HepG2 (cell line): ENCODE results near the gene CCNB2. TPM values are rescaled to one million over a fixed set of nuclear protein-coding genes. Genes with fewer than 3 reads are reported as not detected.

Experiments
- KAT8 ChIP-seq: IDR thresholded peaks from 2 replicates; pipeline ENCODE4 v1.6.1; 2016; ENCODE audit warnings: missing genetic modification reagents, missing compliant biosample characterization
- KDM5B ChIP-seq: sonication (generic); formaldehyde crosslinking; IDR thresholded peaks from 2 replicates; pipeline ENCODE4 v1.4.0; 2020; ENCODE audit warnings: missing genetic modification reagents, mild to moderate bottlenecking, borderline replicate concordance
- NFKB2 ChIP-seq: sonication (generic); formaldehyde crosslinking; IDR thresholded peaks from 2 replicates; pipeline ENCODE4 v1.4.0; 2020; ENCODE audit warnings: missing genetic modification reagents, borderline replicate concordance
- PCBP1 ChIP-seq: fragments of 200-400 bp; formaldehyde crosslinking; IDR thresholded peaks from 2 replicates; pipeline ENCODE4 v1.6.1; 2017; ENCODE audit warnings: mild to moderate bottlenecking, low read depth, low read length, borderline replicate concordance
- SMAD1 ChIP-seq: sonication (generic); formaldehyde crosslinking; IDR thresholded peaks from 2 replicates; pipeline ENCODE4 v1.4.0; 2020; ENCODE audit warnings: missing genetic modification reagents, low read depth, mild to moderate bottlenecking, borderline replicate concordance
- ZNF749 ChIP-seq: sonication (generic); formaldehyde crosslinking; IDR thresholded peaks from 2 replicates; pipeline ENCODE4 v1.8.0; 2022; ENCODE audit warnings: mild to moderate bottlenecking, missing genetic modification reagents, moderate library complexity, borderline replicate concordance
- ZSCAN25 ChIP-seq: sonication (generic); formaldehyde crosslinking; IDR thresholded peaks from 2 replicates; pipeline ENCODE4 v1.8.0; 2022; ENCODE audit warnings: mild to moderate bottlenecking, missing genetic modification reagents
- polyA plus RNA-seq, 8 experiments: library from polyadenylated mRNA; depleted of rRNA in 3 of 8; stranded (reverse) in 7 of 8; unstranded in 1 of 8; fragments of >200 nt; fragmentation: Illumina TruSeq in 4 of 8; extraction: Trizol in 4 of 8; gene quantifications; 2 replicates each; pipeline versions ENCODE4 v1.2.1 to v1.2.3, GENCODE V29; 2011 to 2016; ENCODE audit warnings: low read depth in 4 of 8, missing spikeins in 1 of 8, mixed read lengths in 1 of 8; ENCODE audit not compliant: insufficient read depth in 1 of 8
- total RNA-seq, 5 experiments: library from RNA; depleted of rRNA; stranded (reverse); fragments of >200 nt; fragmentation: Illumina TruSeq; extraction: Trizol; gene quantifications; 2 replicates each; pipeline ENCODE4 v1.2.3, GENCODE V29; 2016; ENCODE audit warnings: low read depth in 1 of 5
- TF ChIP-seq, protein P1 (sequence below): sonication (generic); formaldehyde crosslinking; IDR thresholded peaks from 2 replicates; pipeline ENCODE4 v1.4.0; 2020; ENCODE audit warnings: missing genetic modification reagents
- TF ChIP-seq, protein P2 (sequence below): sonication (generic); formaldehyde crosslinking; IDR thresholded peaks from 2 replicates; pipeline ENCODE4 v1.9.0; 2022; ENCODE audit warnings: missing genetic modification reagents, mild to moderate bottlenecking, borderline replicate concordance
- TF ChIP-seq, protein P3 (sequence below): sonication (generic); formaldehyde crosslinking; IDR thresholded peaks from 2 replicates; pipeline ENCODE4 v1.4.0; 2020; ENCODE audit warnings: missing genetic modification reagents
- TF ChIP-seq, protein P4 (sequence below): sonication (generic); formaldehyde crosslinking; IDR thresholded peaks from 2 replicates; pipeline ENCODE4 v1.4.0; 2020; ENCODE audit warnings: missing genetic modification reagents
- TF ChIP-seq, protein P5 (sequence below): sonication (generic); formaldehyde crosslinking; IDR thresholded peaks from 2 replicates; pipeline ENCODE4 v1.4.0; 2020; ENCODE audit warnings: missing genetic modification reagents, mild to moderate bottlenecking, borderline replicate concordance
- TF ChIP-seq, protein P6 (sequence below): IDR thresholded peaks from 2 replicates; pipeline ENCODE4 v1.6.1; 2018; ENCODE audit warnings: missing genetic modification reagents, mild to moderate bottlenecking, missing compliant biosample characterization
- TF ChIP-seq, protein P7 (sequence below): sonication (generic); formaldehyde crosslinking; IDR thresholded peaks from 2 replicates; pipeline ENCODE4 v1.5.0; 2020; ENCODE audit warnings: missing genetic modification reagents

The CCNB2 gene
- total and polyA plus RNA-seq, 2 of the 13 experiments (the other 11 are each of a cell fraction or from before 2014, with no cell fraction given): 43.5 to 80.9 TPM

DNA sequence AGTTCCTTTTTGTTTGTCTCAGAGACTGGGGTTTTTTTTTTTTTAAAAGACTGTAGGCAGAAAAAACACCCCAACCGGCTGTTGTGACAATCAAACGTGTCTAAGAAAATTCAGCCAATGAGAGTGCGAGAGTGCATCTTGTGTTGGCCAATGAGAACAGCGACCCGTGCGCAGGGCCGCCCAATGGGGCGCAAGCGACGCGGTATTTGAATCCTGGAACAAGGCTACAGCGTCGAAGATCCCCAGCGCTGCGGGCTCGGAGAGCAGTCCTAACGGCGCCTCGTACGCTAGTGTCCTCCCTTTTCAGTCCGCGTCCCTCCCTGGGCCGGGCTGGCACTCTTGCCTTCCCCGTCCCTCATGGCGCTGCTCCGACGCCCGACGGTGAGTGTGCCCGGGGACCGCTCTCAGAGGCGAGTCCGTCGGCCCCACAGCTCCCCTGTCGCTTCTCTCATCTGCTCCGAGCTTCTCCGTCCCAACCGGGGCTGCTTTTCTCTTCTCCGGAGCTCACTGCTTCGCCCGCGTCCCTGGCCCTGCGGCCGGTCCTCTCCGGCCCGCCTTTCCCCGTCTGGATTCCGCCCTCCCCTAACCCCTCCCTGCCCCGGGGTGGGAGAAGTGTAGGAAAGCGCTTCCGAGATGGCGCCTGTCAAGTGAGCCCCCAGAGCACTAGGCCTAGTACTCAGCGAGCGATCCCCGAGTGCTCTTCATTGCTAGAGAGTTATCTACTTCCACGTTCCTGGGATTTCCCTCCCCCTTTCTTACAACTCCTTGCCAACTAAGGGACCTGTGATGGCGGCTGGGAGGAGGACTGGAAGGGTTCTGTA lies at the start of gene CCNB2 (continued):
- TF ChIP-seq, protein P1, sequence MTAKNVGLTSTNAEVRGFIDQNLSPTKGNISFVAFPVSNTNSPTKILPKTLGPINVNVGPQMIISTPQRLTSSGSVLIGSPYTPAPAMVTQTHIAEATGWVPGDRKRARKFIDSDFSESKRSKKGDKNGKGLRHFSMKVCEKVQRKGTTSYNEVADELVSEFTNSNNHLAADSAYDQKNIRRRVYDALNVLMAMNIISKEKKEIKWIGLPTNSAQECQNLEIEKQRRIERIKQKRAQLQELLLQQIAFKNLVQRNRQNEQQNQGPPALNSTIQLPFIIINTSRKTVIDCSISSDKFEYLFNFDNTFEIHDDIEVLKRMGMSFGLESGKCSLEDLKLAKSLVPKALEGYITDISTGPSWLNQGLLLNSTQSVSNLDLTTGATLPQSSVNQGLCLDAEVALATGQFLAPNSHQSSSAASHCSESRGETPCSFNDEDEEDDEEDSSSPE (CRISPR knock-in tag): peak; percentile 93
- TF ChIP-seq, protein P2, sequence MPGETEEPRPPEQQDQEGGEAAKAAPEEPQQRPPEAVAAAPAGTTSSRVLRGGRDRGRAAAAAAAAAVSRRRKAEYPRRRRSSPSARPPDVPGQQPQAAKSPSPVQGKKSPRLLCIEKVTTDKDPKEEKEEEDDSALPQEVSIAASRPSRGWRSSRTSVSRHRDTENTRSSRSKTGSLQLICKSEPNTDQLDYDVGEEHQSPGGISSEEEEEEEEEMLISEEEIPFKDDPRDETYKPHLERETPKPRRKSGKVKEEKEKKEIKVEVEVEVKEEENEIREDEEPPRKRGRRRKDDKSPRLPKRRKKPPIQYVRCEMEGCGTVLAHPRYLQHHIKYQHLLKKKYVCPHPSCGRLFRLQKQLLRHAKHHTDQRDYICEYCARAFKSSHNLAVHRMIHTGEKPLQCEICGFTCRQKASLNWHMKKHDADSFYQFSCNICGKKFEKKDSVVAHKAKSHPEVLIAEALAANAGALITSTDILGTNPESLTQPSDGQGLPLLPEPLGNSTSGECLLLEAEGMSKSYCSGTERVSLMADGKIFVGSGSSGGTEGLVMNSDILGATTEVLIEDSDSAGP (CRISPR knock-in tag): peak; percentile 84
- 0 out of 2 replicates have a peak, but pooled peaks have one; percentile 28 for TF ChIP-seq SMAD1 (CRISPR knock-in tag)
- TF ChIP-seq ZNF749 (CRISPR knock-in tag): 0 out of 2 replicates have a peak, but pooled peaks have one; percentile 26
- TF ChIP-seq, protein P3, sequence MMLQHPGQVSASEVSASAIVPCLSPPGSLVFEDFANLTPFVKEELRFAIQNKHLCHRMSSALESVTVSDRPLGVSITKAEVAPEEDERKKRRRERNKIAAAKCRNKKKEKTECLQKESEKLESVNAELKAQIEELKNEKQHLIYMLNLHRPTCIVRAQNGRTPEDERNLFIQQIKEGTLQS (CRISPR knock-in tag): 0 out of 2 replicates have a peak, but pooled peaks have one; percentile 43
- TF ChIP-seq, protein P4, sequence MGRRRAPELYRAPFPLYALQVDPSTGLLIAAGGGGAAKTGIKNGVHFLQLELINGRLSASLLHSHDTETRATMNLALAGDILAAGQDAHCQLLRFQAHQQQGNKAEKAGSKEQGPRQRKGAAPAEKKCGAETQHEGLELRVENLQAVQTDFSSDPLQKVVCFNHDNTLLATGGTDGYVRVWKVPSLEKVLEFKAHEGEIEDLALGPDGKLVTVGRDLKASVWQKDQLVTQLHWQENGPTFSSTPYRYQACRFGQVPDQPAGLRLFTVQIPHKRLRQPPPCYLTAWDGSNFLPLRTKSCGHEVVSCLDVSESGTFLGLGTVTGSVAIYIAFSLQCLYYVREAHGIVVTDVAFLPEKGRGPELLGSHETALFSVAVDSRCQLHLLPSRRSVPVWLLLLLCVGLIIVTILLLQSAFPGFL: 0 out of 2 replicates have a peak, but pooled peaks have one; percentile 27
- peak; percentile 64; the same call in 1 of the 2 replicates for TF ChIP-seq NFKB2 (CRISPR knock-in tag)
- 0 out of 2 replicates have a peak, but pooled peaks have one; percentile 37 for TF ChIP-seq PCBP1
- TF ChIP-seq KDM5B (CRISPR knock-in tag): peak; percentile 86; the same call in 1 of the 2 replicates
- TF ChIP-seq KAT8 (CRISPR knock-in tag): no peak
- TF ChIP-seq, protein P5, sequence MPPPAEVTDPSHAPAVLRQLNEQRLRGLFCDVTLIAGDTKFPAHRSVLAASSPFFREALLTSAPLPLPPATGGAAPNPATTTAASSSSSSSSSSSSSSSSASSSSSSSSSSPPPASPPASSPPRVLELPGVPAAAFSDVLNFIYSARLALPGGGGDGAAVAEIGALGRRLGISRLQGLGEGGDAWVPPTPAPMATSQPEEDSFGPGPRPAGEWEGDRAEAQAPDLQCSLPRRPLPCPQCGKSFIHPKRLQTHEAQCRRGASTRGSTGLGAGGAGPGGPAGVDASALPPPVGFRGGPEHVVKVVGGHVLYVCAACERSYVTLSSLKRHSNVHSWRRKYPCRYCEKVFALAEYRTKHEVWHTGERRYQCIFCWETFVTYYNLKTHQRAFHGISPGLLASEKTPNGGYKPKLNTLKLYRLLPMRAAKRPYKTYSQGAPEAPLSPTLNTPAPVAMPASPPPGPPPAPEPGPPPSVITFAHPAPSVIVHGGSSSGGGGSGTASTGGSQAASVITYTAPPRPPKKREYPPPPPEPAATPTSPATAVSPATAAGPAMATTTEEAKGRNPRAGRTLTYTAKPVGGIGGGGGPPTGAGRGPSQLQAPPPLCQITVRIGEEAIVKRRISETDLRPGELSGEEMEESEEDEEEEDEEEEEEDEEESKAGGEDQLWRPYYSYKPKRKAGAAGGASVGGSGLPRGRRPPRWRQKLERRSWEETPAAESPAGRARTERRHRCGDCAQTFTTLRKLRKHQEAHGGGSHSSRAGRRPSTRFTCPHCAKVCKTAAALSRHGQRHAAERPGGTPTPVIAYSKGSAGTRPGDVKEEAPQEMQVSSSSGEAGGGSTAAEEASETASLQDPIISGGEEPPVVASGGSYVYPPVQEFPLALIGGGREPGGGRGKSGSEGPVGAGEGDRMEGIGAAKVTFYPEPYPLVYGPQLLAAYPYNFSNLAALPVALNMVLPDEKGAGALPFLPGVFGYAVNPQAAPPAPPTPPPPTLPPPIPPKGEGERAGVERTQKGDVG (CRISPR knock-in tag): 0 out of 2 replicates have a peak, but pooled peaks have one; percentile 28
- TF ChIP-seq, protein P6, sequence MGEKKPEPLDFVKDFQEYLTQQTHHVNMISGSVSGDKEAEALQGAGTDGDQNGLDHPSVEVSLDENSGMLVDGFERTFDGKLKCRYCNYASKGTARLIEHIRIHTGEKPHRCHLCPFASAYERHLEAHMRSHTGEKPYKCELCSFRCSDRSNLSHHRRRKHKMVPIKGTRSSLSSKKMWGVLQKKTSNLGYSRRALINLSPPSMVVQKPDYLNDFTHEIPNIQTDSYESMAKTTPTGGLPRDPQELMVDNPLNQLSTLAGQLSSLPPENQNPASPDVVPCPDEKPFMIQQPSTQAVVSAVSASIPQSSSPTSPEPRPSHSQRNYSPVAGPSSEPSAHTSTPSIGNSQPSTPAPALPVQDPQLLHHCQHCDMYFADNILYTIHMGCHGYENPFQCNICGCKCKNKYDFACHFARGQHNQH (CRISPR knock-in tag): peak; percentile 48; the same call in 1 of the 2 replicates
- TF ChIP-seq, protein P7, sequence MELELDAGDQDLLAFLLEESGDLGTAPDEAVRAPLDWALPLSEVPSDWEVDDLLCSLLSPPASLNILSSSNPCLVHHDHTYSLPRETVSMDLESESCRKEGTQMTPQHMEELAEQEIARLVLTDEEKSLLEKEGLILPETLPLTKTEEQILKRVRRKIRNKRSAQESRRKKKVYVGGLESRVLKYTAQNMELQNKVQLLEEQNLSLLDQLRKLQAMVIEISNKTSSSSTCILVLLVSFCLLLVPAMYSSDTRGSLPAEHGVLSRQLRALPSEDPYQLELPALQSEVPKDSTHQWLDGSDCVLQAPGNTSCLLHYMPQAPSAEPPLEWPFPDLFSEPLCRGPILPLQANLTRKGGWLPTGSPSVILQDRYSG: no peak
- TF ChIP-seq ZSCAN25: 0 out of 2 replicates have a peak, but pooled peaks have one; percentile 34
